Activated CD4-positive, alpha-beta memory T cell treated with anti-CD3 and anti-CD28 coated beads, Interleukin-2, amount 10 ng/mL, durations not matched to agents 7 days and 5 days (primary cell): ENCODE data around the gene OR4C5. TPM values are rescaled to one million over a fixed set of nuclear protein-coding genes. Genes with fewer than 3 reads are reported as not detected.
"Not testable (repeated sequence)": the region's sequence is repeated elsewhere in the genome, so short reads cannot be mapped to it uniquely, and the experiment has no call there.

Experiments
- CTCF ChIA-PET: fragments of 350-600 bp; sonication (Branson Sonifier 250); formaldehyde crosslinking; loops from one replicate; lab custom pipeline; 2021; ENCODE audit warnings: antibody characterized with exemption, inconsistent platforms; lab: Charles Lee
- POLR2A ChIA-PET: fragments of 350-600 bp; sonication (Branson Sonifier 250); formaldehyde crosslinking; loops from one replicate; lab custom pipeline; 2021; ENCODE audit warnings: antibody characterized with exemption; lab: Charles Lee
- DNase-seq: peaks from one replicate; pipeline ENCODE4 v3.0.0-alpha.2; 2020
- H3K27ac Mint-ChIP-seq: one replicate; pipeline ENCODE4 v1.8.0; 2021; ENCODE audit warnings: mild to moderate bottlenecking, mixed read lengths
- H3K27me3 Mint-ChIP-seq: one replicate; pipeline ENCODE4 v1.8.0; 2021; ENCODE audit warnings: mixed read lengths
- H3K36me3 Mint-ChIP-seq: one replicate; pipeline ENCODE4 v1.8.0; 2021; ENCODE audit warnings: low read depth, mixed read lengths
- H3K4me1 Mint-ChIP-seq: one replicate; pipeline ENCODE4 v1.8.0; 2021; ENCODE audit warnings: mixed read lengths
- H3K4me3 Mint-ChIP-seq: one replicate; pipeline ENCODE4 v1.8.0; 2021; ENCODE audit warnings: mild to moderate bottlenecking, mixed read lengths
- H3K9me3 Mint-ChIP-seq: one replicate; pipeline ENCODE4 v1.8.0; 2021; ENCODE audit warnings: mixed read lengths
- total RNA-seq, 2 experiments: library from RNA; stranded (reverse); gene quantifications; one replicate each; pipeline ENCODE4 v1.2.3, GENCODE V29; 2021

The OR4C5 gene
- total RNA-seq, result not detected

- no peak within 1 kb of the TSS for H3K27ac Mint-ChIP-seq
- H3K4me3 Mint-ChIP-seq, result no peak within 1 kb of the TSS
- H3K27me3 Mint-ChIP-seq, result no peaks in the 10 kb centered on the region
- no peaks in the 10 kb centered on the region for H3K36me3 Mint-ChIP-seq
- CTCF ChIA-PET, result no interaction called here
- no peaks in the 10 kb centered on the region for H3K9me3 Mint-ChIP-seq
- POLR2A ChIA-PET, result no interaction called here
- DNase-seq, result no peak
- no peaks in the 10 kb centered on the region for H3K4me1 Mint-ChIP-seq
Observed at GRCh38 chr11:48366365-48366764, at the start of gene OR4C5. Gene OR4C5, minus strand, starts transcription at chr11:48366465. Its CDS starts 0 bp downstream, at chr11:48366465.

DNA sequence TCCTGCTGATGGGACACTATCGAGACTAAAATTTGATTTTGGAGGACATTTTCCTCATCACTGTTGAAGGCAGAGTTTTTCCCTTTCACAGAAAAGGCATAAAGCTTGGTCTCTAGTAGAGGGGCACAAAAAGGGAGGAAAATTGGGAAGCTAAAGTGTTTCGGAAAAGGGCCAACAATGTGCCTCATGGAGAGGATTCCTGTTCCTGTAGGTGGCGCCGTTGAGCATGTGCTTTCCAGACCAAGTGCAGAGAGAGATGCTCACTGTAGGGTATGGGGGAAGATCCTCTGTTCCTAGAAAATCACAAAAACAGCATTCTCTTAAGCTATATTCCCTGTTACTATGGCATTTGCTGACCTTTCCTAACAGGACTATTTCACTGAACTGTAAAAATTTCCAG, 18.4 kb upstream of the OR4C5 start:
- DNase-seq, result no peak
- no peaks in the 10 kb centered on the region for H3K27me3 Mint-ChIP-seq
- H3K9me3 Mint-ChIP-seq, result peaks cover 16% of the 10 kb centered on the region
- H3K27ac Mint-ChIP-seq, result no peak overlapping the region
- ChIA-PET CTCF (interaction anchor here (0.9 kb wide), 1 partner anchor 77 kb away, joined by 3 read pairs; no protein-coding TSS in a partner anchor), POLR2A (no interaction called here)
- no peaks in the 10 kb centered on the region for H3K36me3 Mint-ChIP-seq
- H3K4me1 Mint-ChIP-seq, result no peaks in the 10 kb centered on the region
- H3K4me3 Mint-ChIP-seq, result no peak overlapping the region

GRCh38 chr11:48384151-48384550, 17.9 kb upstream of the OR4C5 start:
- DNase-seq, POLR2A ChIA-PET, CTCF ChIA-PET, H3K4me1 Mint-ChIP-seq, H3K4me3 Mint-ChIP-seq, H3K27me3 Mint-ChIP-seq, H3K36me3 Mint-ChIP-seq, H3K27ac Mint-ChIP-seq: not testable (repeated sequence)
- H3K9me3 Mint-ChIP-seq, result peaks cover 14% of the 10 kb centered on the region

DNA sequence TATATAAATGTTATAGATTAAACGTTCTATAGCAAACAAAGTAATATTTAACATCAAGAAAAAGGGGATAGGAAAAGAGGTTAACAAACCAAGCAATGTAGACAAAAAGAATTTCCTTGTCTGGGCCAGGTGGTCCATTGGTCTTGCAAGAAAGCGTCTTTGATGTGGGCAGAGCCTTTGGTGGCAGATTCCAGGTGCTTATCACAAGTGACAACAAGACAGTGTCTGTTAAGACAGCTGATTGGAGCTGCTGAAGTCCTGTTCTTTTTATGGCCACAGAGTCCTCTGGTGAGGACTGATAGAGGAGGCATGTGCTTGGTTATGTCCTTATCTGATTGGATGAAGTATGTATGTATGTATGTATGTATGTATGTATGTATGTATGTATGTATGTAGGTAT, 5.0 kb downstream of the OR4C5 start:
- H3K9me3 Mint-ChIP-seq, result peaks cover 11% of the 10 kb centered on the region
- H3K36me3 Mint-ChIP-seq, POLR2A ChIA-PET, H3K27me3 Mint-ChIP-seq, DNase-seq, H3K4me3 Mint-ChIP-seq, CTCF ChIA-PET, H3K27ac Mint-ChIP-seq, H3K4me1 Mint-ChIP-seq: not testable (repeated sequence)

- CTCF ChIA-PET, result no interaction called here
- POLR2A ChIA-PET, result no interaction called here
- H3K36me3 Mint-ChIP-seq, result no peaks in the 10 kb centered on the region
- no peak overlapping the region for H3K27ac Mint-ChIP-seq
- peaks cover 15% of the 10 kb centered on the region for H3K9me3 Mint-ChIP-seq
- H3K27me3 Mint-ChIP-seq, result peaks cover 4% of the 10 kb centered on the region
- no peak for DNase-seq
- no peaks in the 10 kb centered on the region for H3K4me1 Mint-ChIP-seq
- no peak overlapping the region for H3K4me3 Mint-ChIP-seq
Observed at GRCh38 chr11:48354677-48355076, 11.6 kb downstream of the OR4C5 start.

DNA sequence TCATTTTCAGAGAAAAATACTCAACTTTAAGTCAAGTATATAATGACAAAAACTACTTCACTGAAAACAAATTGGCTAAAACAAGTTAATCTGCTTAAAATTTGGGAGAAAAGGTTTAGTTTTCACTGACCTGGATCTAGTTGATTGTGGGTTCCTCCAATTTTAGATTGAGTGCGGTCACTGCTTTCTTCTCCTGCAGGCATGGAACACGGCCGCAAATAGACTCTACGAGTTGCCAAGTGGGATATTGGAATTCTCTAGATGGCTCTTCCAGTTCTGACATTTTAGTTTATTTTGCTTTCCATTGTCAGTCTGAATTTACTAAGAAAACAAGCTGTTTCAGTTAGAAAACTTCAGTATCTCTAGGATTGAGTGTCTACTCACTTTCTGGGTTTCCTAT, 12.3 kb downstream of the OR4C5 start:
- POLR2A ChIA-PET, result no interaction called here
- no peak for DNase-seq
- CTCF ChIA-PET, result no interaction called here
- Mint-ChIP-seq H3K4me3 (no peak overlapping the region), H3K4me1 (no peaks in the 10 kb centered on the region), H3K27me3 (peaks cover 3% of the 10 kb centered on the region), H3K27ac (no peak overlapping the region), H3K36me3 (no peaks in the 10 kb centered on the region), H3K9me3 (peaks cover 13% of the 10 kb centered on the region)

DNA sequence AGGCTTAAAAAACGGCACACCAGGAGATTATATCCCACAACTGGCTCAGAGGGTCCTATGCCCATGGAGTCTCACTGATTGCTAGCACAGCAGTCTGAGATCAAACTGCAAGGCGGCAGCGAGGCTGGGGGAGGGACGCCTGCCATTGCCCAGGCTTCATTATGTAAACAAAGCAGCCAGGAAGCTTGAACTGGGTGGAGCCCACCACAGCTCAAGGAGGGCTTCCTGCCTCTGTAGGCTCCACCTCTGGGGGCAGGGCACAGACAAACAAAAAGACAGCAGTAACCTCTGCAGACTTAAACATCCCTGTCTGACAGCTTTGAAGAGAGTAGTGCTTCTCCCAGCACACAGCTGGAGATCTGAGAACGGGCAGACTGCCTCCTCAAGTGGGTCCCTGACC, 20.0 kb downstream of the OR4C5 start:
- H3K4me1 Mint-ChIP-seq, result peaks cover 30% of the 10 kb centered on the region
- peak; percentile 53 for DNase-seq
- H3K27ac Mint-ChIP-seq, result peak overlapping the region; percentile 73
- peaks cover 22% of the 10 kb centered on the region for H3K9me3 Mint-ChIP-seq
- CTCF ChIA-PET, H3K27me3 Mint-ChIP-seq, POLR2A ChIA-PET: not testable (repeated sequence)
- peak overlapping the region; percentile 7 for H3K4me3 Mint-ChIP-seq
- peaks cover 27% of the 10 kb centered on the region for H3K36me3 Mint-ChIP-seq

DNA sequence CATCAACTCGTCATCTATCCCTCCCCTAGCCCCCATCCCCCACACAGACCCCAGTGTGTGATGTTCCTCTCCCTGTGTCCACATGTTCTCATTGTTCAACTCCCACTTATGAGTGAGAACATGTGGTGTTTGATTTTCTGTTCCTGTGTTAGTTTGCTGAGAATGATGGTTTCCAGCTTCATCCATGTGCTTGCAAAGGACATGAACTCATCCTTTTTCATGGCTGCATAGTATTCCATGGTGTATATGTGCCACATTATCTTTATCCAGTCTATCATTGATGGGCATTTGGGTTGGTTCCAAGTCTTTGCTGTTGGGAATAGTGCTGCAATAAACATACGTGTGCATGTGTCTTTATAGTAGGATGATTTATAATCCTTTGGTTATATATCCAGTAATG, 23.8 kb downstream of the OR4C5 start:
- POLR2A ChIA-PET, H3K27ac Mint-ChIP-seq, DNase-seq, H3K4me3 Mint-ChIP-seq, CTCF ChIA-PET, H3K27me3 Mint-ChIP-seq: not testable (repeated sequence)
- H3K4me1 Mint-ChIP-seq, result peaks cover 36% of the 10 kb centered on the region
- H3K36me3 Mint-ChIP-seq, result peaks cover 18% of the 10 kb centered on the region
- H3K9me3 Mint-ChIP-seq, result peaks cover 16% of the 10 kb centered on the region

DNA sequence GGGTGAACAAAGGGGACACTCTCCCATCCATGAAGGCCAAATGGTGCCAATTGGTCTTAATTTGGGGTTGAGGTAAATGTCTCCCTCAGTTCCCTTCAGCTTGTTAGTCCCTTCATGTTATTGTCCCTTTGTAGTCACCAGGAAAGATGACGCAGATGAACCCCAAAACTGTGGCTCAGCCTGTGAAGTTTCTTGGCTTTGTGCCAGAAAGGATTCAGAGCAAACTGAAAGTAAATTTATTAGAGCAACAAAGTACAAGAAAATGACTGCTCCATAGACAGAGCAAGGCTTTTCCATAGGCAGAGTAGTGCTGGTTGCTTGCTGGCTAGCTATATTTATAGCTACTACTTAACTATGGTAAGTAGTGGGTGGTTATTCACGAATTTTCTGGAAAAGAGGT, 24.8 kb downstream of the OR4C5 start:
- Mint-ChIP-seq H3K36me3 (peaks cover 11% of the 10 kb centered on the region), H3K27me3 (no peaks in the 10 kb centered on the region), H3K9me3 (peaks cover 11% of the 10 kb centered on the region), H3K27ac (no peak overlapping the region), H3K4me1 (peaks cover 27% of the 10 kb centered on the region), H3K4me3 (no peak overlapping the region)
- DNase-seq, result peak; percentile 19
- CTCF ChIA-PET, result no interaction called here
- POLR2A ChIA-PET, result no interaction called here

GRCh38 chr11:48324620-48325019, 41.6 kb downstream of the OR4C5 start, which contains the start of gene OR4C3:
Gene OR4C3, plus strand, starts transcription at chr11:48324920. Its CDS starts 102 bp downstream, at chr11:48325022.
- H3K27ac Mint-ChIP-seq, H3K4me3 Mint-ChIP-seq, H3K27me3 Mint-ChIP-seq, DNase-seq, H3K36me3 Mint-ChIP-seq, H3K9me3 Mint-ChIP-seq, CTCF ChIA-PET, POLR2A ChIA-PET, H3K4me1 Mint-ChIP-seq: not testable (repeated sequence)

DNA sequence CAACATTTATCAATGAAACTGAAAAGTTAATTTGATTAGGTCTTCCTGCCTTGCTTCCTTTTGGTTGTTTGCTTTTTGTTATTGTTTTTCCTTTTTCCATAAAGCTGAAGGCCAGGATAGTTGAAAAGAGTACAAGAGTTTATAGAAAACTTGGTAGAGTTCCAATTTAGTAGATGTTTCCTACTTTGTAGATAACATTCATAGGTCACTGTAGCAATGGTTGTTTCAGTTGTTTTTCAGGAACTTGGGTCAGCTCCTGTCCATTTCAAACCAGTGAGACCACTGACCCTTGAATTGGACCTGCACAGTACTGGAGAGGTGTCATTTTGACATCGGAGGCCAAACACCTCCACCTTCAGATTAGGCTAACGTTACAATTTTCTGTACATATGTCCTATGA, 46.5 kb downstream of the OR4C5 start:
- CTCF ChIA-PET, H3K27ac Mint-ChIP-seq, POLR2A ChIA-PET, DNase-seq, H3K36me3 Mint-ChIP-seq, H3K9me3 Mint-ChIP-seq, H3K4me1 Mint-ChIP-seq, H3K4me3 Mint-ChIP-seq: not testable (repeated sequence)
- H3K27me3 Mint-ChIP-seq, result peaks cover 15% of the 10 kb centered on the region

Other genes with a start within 250 kb of the OR4C5 start
- gene OR4B1, start 149.7 kb downstream of the OR4C5 start, total RNA-seq, result not detected
- not detected for gene OR4X2, start 121.4 kb downstream of the OR4C5 start, total RNA-seq
- gene OR4X1, start 102.6 kb downstream of the OR4C5 start, total RNA-seq, result not detected
- not detected for gene OR4S1, start 60.2 kb downstream of the OR4C5 start, total RNA-seq
- gene OR4C3, start 41.5 kb downstream of the OR4C5 start, total RNA-seq, result not detected
- not detected for gene OR4A47, start 122.3 kb upstream of the OR4C5 start, total RNA-seq